Omental fat pad (tissue), 4 donors: ENCODE results near the gene TYROBP. TPM values are rescaled to one million over a fixed set of nuclear protein-coding genes. Genes with fewer than 3 reads are reported as not detected.

Experiments
- ATAC-seq: fragments of 150-250 bp; one replicate; pipeline ENCODE4 v1.9.1; 2016; ENCODE audit warnings: mild to moderate bottlenecking, moderate library complexity; ENCODE audit not compliant: low FRiP score
- DNase-seq: peaks from one replicate; pipeline ENCODE4 v3.0.0-alpha.2; 2019; ENCODE audit warnings: low spot score
- total RNA-seq, 4 donors: library from RNA; depleted of rRNA; stranded (reverse); fragments of >200 nt; gene quantifications; one replicate each; pipeline ENCODE4 v1.1.0, GENCODE V29; 2016
- TF ChIP-seq, protein P1 (sequence below), 3 donors: fragments of 450-650 bp; IDR thresholded peaks; one replicate each; pipeline ENCODE4 v1.5.1; 2016 to 2017; ENCODE audit warnings: antibody characterized with exemption in 3 of 3, mild to moderate bottlenecking in 3 of 3, moderate library complexity in 2 of 3

Gene TYROBP
- total RNA-seq, 4 donors from 2014 or later: 171 to 490 (median 280) TPM

DNA sequence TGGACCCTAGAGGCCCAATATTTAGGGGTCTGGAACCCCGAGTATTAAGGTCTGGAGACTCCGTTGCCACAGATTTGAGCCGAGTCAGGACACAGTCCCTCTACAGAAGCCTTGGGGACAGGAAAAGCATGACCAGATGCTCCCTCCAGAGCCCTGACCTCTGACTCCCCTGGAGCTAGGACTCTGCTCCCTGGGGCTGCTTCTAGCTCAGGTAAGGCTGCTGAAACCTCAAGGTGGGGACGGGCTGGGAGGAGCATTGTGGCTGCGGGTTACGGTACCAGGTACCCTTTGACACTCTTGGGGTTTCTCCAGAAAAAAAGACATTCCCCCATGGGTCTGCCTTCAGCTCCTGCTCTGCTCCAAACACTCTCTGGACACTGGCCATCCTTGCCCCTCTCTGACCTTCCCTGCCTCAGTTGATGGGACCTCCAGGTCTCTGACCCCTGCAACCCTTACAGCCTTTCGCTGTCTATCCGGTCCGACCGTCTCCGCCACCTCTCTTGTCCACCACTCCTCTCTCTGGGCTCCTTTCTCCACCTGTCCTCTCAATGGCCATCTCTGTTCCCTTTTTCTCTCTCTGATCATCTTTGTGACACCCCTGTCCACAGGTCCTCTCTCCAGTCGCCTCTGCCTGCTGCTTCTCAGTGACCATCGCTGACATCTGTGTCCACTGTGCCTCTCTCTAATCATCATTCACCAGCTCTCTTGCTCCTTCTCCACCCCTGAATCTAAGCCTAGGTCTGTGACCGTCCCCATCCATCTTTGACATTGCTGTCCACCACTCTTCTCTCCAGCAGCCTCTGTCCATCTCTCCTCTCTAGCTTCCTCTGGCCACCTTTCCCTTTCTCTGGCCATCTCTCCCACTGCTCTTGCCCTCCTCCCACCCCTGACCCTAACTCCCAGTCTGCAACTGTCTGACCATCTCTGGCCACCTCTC, 29.5 kb upstream of the TYROBP start:
- no peak for ATAC-seq

DNA sequence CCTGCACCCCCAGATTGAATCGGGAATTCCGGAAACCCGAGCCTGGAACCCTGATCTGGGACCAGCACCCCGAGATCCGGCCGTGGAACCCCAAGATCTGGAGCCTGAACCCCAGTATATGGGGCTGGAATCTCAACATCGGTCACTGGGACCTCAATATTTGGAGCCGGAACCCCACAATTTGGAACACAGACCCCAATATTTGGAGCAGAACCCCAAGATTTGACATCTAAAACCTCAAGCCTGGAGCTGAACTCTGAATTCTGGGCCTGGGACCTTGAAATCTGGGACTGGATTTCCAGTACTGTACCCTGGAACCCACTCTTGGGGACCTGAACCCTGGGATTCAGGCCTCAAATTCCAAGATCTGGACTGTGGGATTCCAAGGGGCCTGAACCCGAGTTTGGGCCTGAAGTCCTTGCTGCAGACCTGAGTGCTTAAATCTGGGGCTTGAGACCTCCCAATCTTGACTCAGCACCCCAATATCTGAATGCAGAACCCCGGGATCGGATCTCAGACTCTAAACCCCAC, 28.7 kb upstream of the TYROBP start:
- TF ChIP-seq, protein P1, sequence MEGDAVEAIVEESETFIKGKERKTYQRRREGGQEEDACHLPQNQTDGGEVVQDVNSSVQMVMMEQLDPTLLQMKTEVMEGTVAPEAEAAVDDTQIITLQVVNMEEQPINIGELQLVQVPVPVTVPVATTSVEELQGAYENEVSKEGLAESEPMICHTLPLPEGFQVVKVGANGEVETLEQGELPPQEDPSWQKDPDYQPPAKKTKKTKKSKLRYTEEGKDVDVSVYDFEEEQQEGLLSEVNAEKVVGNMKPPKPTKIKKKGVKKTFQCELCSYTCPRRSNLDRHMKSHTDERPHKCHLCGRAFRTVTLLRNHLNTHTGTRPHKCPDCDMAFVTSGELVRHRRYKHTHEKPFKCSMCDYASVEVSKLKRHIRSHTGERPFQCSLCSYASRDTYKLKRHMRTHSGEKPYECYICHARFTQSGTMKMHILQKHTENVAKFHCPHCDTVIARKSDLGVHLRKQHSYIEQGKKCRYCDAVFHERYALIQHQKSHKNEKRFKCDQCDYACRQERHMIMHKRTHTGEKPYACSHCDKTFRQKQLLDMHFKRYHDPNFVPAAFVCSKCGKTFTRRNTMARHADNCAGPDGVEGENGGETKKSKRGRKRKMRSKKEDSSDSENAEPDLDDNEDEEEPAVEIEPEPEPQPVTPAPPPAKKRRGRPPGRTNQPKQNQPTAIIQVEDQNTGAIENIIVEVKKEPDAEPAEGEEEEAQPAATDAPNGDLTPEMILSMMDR (IDR thresholded peaks at IDR 0.05): no peak
- DNase-seq: no peak
- no peak for ATAC-seq

More for the DNA sequence above, 29.5 kb upstream of the TYROBP start:
- no peak for DNase-seq
- TF ChIP-seq, protein P1 (IDR thresholded peaks at IDR 0.05): no peak

DNA sequence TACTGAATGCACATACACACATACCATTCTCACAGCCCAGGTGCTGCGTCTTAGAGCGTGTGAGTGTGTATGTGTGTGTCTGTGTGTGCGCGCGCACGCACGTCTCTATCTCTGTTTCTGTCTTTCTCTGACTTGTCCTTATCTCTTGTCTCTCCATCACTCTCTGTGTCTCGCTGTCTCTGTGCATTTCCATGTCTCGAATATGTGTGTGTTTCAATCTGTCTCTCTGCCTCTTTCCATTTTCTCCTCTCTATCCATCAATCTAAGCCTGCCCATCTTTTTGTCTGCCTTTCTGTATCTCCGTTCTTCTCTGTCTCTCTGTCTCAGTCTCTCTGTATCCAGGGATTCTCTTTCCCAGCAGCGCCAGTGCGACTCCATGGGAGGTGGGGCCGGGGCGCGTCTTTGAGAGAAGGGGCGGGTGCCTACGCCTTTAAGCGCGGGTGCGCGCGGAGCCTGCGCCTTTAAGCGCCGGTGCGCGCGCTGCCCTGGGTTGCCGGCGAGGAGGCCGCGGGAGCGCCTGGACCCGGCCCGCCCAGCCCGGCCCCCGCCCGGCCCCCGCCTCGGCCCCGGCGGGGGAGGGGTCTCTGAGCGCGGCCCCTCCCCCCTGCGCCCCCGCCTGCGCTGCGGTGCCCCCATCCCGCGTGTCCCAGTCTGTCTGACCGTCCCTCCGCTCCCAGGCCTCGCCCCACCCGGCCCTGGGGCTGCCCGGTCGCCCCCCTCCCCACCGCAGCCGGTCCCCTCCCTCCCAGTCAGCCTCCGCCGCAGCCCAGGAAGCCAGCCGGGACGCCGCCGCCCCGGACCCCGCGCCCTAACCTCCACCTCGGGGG, 28.0 kb upstream of the TYROBP start, which contains the start of gene LRFN3:
TSS of gene LRFN3 (plus strand) at position 464 of the 827 bp plus-strand sequence. CDS start 3,052 bp downstream, outside the sequence.
- DNase-seq: peak; percentile 44
- TF ChIP-seq, protein P1 (IDR thresholded peaks at IDR 0.05): no peak
- peak; percentile 30 for ATAC-seq

DNA sequence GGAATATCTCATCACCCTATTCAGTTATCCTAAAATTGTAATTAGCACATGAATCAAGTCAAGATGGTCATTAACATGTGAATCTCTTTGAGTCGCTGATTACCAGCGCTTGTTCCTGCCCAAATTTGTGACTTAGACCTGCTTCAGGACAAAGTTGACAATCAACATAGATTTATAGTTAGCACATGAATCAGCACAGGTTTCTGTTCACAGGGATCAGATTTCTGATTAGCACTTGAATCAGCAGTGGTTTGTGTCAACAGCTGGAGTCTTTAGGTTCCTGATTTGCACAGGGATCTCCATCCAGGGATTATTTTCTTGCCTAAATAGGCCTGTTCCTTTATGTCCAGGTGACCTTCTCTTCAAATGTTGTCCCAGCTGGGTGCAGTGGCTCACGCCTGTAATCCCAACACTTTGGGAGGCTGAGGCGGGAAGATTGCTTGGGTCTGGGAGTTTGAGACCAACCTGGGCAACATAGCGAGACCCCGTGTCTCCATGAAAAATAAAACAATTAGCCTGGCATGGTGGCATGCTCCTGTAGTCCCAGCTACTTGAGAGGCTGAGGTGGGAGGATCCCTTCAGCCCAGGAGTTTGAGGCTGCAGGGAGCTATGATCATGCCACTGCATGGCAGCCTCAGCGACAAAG, 24.3 kb upstream of the TYROBP start:
- TF ChIP-seq, protein P1 (IDR thresholded peaks at IDR 0.05): no peak
- DNase-seq: no peak
- no peak for ATAC-seq

DNA sequence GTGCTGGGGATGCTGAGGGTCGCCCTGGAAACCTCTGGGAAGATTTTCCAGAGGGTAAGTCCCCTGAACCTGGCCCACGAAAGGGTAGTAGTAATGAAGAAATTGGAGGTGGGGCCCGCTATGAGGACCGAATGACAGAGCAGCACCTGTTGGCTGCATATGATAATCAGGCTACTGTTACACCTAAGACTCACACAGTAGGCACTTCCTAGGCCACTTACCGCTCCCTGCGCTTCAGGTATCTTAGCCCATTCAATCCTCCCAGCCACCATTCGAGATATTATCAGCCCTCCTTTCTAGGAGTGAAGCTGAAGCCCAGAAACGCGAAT, 23.7 kb upstream of the TYROBP start:
- ATAC-seq (no peak), DNase-seq (no peak)
- TF ChIP-seq, protein P1 (IDR thresholded peaks at IDR 0.05): no peak

DNA sequence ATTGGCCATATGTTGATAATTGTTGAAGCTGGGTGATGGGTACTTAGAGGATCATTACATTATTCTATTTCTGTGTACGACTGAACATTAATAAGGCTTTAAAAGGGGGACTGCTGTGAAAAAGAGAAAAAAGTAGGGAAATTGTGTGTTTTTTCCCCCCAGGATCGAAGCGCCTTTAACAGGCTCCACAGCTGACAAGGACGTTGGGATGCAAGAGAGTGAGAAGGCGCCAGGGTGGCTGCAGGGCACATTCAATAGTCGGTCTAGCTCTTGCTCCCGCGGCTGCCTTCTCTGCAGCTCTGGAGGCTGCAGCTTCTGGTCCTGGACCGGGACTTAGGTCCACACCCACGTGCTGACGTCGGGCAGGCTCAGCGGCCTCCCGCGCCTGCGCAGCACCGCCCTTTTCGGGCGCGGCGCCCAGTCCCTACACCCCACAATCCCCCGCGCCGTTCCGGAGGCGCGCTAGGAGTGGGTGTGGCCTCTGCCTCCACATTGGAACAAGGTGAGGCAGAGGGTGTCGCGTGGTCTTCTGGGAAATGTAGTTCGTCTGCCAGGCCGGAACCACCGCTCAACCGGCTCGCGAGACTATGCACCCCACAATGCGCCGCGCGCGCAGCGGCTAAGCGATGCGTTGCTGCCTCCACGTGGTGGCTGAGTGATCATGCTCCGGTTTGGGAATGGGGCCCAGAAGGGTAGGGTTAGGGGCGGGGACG, 23.2 kb upstream of the TYROBP start:
- DNase-seq: peak; percentile 94
- TF ChIP-seq, protein P1 (IDR thresholded peaks at IDR 0.05): peak in 2 of 3 donors; percentile 88 to 95
- peak; percentile 100 for ATAC-seq
